OCI-LY7 (cell line): ENCODE data around the gene PIERCE2. TPM values are rescaled to one million over a fixed set of nuclear protein-coding genes. Genes with fewer than 3 reads are reported as not detected.
"Not testable (repeated sequence)": the region's sequence is repeated elsewhere in the genome, so short reads cannot be mapped to it uniquely, and the experiment has no call there.

ENCODE experiments used
- BruUV-seq: library from RNA; stranded (reverse); fragments of 400-500 nt; replicated peaks from 2 replicates; lab custom pipeline; 2021; lab: Mats Ljungman, UMichigan
- CTCF ChIA-PET: fragments of 300-600 bp; sonication (Branson Sonifier 250); formaldehyde crosslinking; loops from one replicate; lab custom pipeline; 2022; ENCODE audit warnings: antibody characterized with exemption; ENCODE audit not compliant: unreplicated experiment; lab: Charles Lee
- POLR2A ChIA-PET: fragments of 300-600 bp; sonication (Branson Sonifier 250); formaldehyde crosslinking; loops from one replicate; lab custom pipeline; 2022; ENCODE audit warnings: antibody characterized with exemption; lab: Charles Lee
- DNase-seq: peaks from one replicate; pipeline ENCODE4 v3.0.0-alpha.2; 2015; ENCODE audit warnings: low spot score
- H2AFZ ChIP-seq: fragments of 200-600 bp; sonication (generic), shearing (Covaris generic); 2 replicates; pipeline ENCODE4 v1.6.1; 2014; ENCODE audit warnings: mild to moderate bottlenecking, antibody characterized with exemption, low read length, moderate library complexity
- H3K27ac ChIP-seq: fragments of 200-600 bp; sonication (generic); 2 replicates; pipeline ENCODE4 v1.5.1; 2014; ENCODE audit warnings: mixed run types, low read depth, mild to moderate bottlenecking, moderate library complexity, low read length, inconsistent platforms; ENCODE audit not compliant: poor library complexity, severe bottlenecking
- H3K36me3 ChIP-seq: fragments of 200-600 bp; sonication (generic); 2 replicates; pipeline ENCODE4 v1.6.1; 2014; ENCODE audit warnings: mild to moderate bottlenecking, antibody characterized with exemption, low read length, moderate library complexity, mixed read lengths; ENCODE audit not compliant: insufficient read depth
- H3K4me1 ChIP-seq: fragments of 200-600 bp; sonication (generic); 2 replicates; pipeline ENCODE4 v1.5.1; 2014; ENCODE audit warnings: mild to moderate bottlenecking, low read length; ENCODE audit not compliant: insufficient read depth, poor library complexity, severe bottlenecking
- H3K4me2 ChIP-seq: fragments of 200-600 bp; sonication (generic); 2 replicates; pipeline ENCODE4 v1.6.1; 2014; ENCODE audit warnings: mild to moderate bottlenecking, low read length
- H3K4me3 ChIP-seq: fragments of 200-600 bp; sonication (generic); 2 replicates; pipeline ENCODE4 v1.5.1; 2014; ENCODE audit warnings: mild to moderate bottlenecking, low read depth, low read length; ENCODE audit not compliant: poor library complexity, severe bottlenecking
- H3K79me2 ChIP-seq: fragments of 200-600 bp; sonication (generic); 2 replicates; pipeline ENCODE4 v1.6.1; 2016; ENCODE audit warnings: low read depth, mild to moderate bottlenecking, low read length, moderate library complexity, mixed read lengths; ENCODE audit not compliant: insufficient read depth
- H3K9me2 ChIP-seq: fragments of 200-600 bp; sonication (generic); 2 replicates; pipeline ENCODE4 v1.6.1; 2016; ENCODE audit warnings: mild to moderate bottlenecking, low read length, mixed read lengths; ENCODE audit not compliant: insufficient read depth
- H3K9me3 ChIP-seq: fragments of 200-600 bp; sonication (generic); 2 replicates; pipeline ENCODE4 v1.6.1; 2014; ENCODE audit warnings: mild to moderate bottlenecking, mixed run types, low read length, mixed read lengths
- H4K20me1 ChIP-seq: fragments of 200-600 bp; sonication (generic); 2 replicates; pipeline ENCODE4 v1.6.1; 2014; ENCODE audit warnings: mild to moderate bottlenecking, antibody characterized with exemption, low read length, moderate library complexity, mixed read lengths; ENCODE audit not compliant: insufficient read depth
- CTCF ChIP-seq: fragments of 200-600 bp; sonication (generic); conservative IDR thresholded peaks from 2 replicates; pipeline ENCODE4 v1.5.1; 2014; ENCODE audit warnings: mild to moderate bottlenecking, antibody characterized with exemption, low read length, moderate library complexity, mixed read lengths
- EZH2phosphoT487 ChIP-seq: fragments of 200-600 bp; sonication (generic); IDR thresholded peaks from 2 replicates; pipeline ENCODE4 v1.6.1; 2018; ENCODE audit warnings: low read depth, borderline replicate concordance, mild to moderate bottlenecking, mixed run types, antibody characterized with exemption, low read length, moderate library complexity, mixed read lengths
- intact Hi-C: fragments of 100-400 bp; cut with micrococcal nuclease; formaldehyde crosslinking; loops from one replicate; pipeline ENCODE4 v1.10.0; 2022; ENCODE audit not compliant: unreplicated experiment
- total RNA-seq, 2 experiments: library from RNA; depleted of rRNA in 1 of 2; stranded (reverse); fragments of >200 nt in 1 of 2; shearing (Covaris generic) in 1 of 2; gene quantifications; 2 replicates each; pipeline ENCODE4 v1.2.3, GENCODE V29; 2014 to 2022

PIERCE2 gene
- total RNA-seq, 2 experiments from 2014 or later, result 1.3 to 2.1 TPM

- TSS peak; percentile 82 for BruUV-seq
- POLR2A ChIA-PET, result interaction anchor here (0.6 to 2.7 kb wide), 5 partner anchors 13 to 656 kb away, joined by 3 to 8 read pairs (median 3); partner anchors contain the start of genes PIGB and PIGBOS1
- Histone ChIP-seq H4K20me1 (no peaks in the 10 kb centered on the region), H2AFZ (peak overlapping the region; percentile 77), H3K9me2 (no peaks in the 10 kb centered on the region), H3K4me2 (peak overlapping the region; percentile 85), H3K4me1 (peaks cover 50% of the 10 kb centered on the region), H3K79me2 (peaks cover 28% of the 10 kb centered on the region; the same call in 1 of the 2 replicates), H3K9me3 (no peaks in the 10 kb centered on the region), H3K36me3 (no peaks in the 10 kb centered on the region), H3K27ac (peak overlapping the region; percentile 65), H3K4me3 (peak overlapping the region; percentile 76)
- no peak for DNase-seq
- intact Hi-C loops, result loop anchor here (1.0 to 5.0 kb wide), 2 partner anchors 88 to 210 kb away; partner anchors contain the start of genes PIGB, PIGBOS1 and RSL24D1
- CTCF ChIA-PET, result interaction anchor here (1.0 to 1.1 kb wide), 3 partner anchors 84 to 470 kb away, joined by 3 to 4 read pairs (median 4); partner anchors contain the start of genes PIGB and PIGBOS1
- no peak for TF ChIP-seq CTCF
- no peak for TF ChIP-seq EZH2phosphoT487
Observed at GRCh38 chr15:55407498-55408011, 740 bp upstream of the PIERCE2 start.

GRCh38 chr15:55408976-55409375 is 681 bp downstream of the PIERCE2 start:
- Histone ChIP-seq H3K4me1 (peaks cover 36% of the 10 kb centered on the region), H2AFZ (peak overlapping the region; percentile 100), H3K4me2 (peak overlapping the region; percentile 93), H3K79me2 (peaks cover 15% of the 10 kb centered on the region; the same call in 1 of the 2 replicates), H3K4me3 (peak overlapping the region; percentile 76)
- ChIA-PET POLR2A (interaction anchor here (0.6 to 2.7 kb wide), 8 partner anchors 8 to 225 kb away, joined by 3 to 8 read pairs (median 3); partner anchors contain the start of genes PIGB and PIGBOS1), CTCF (interaction anchor here (1.1 kb wide), 1 partner anchor 471 kb away, joined by 4 read pairs; no protein-coding TSS in a partner anchor)
- not testable (repeated sequence) for DNase-seq, H3K36me3 ChIP-seq, BruUV-seq, H4K20me1 ChIP-seq, H3K9me3 ChIP-seq, H3K27ac ChIP-seq, H3K9me2 ChIP-seq
- intact Hi-C loops, result loop anchor here (1.0 to 5.0 kb wide), 2 partner anchors 90 to 212 kb away; partner anchors contain the start of genes PIGB, PIGBOS1 and RSL24D1

GRCh38 chr15:55417678-55418077 is 9.4 kb downstream of the PIERCE2 start:
- H3K4me2 ChIP-seq, H3K4me1 ChIP-seq, H4K20me1 ChIP-seq, BruUV-seq, intact Hi-C loops, H3K79me2 ChIP-seq, CTCF ChIA-PET, H3K36me3 ChIP-seq, H2AFZ ChIP-seq, H3K9me2 ChIP-seq, H3K4me3 ChIP-seq, DNase-seq, H3K9me3 ChIP-seq, H3K27ac ChIP-seq: not testable (repeated sequence)
- POLR2A ChIA-PET, result interaction anchor here (0.6 to 1.1 kb wide), 2 partner anchors 9 to 93 kb away, joined by 3 to 4 read pairs; partner anchors contain the start of genes CCPG1 and PIERCE2
